ENCODE data around the gene POLR3C. TPM values are rescaled to one million over a fixed set of nuclear protein-coding genes. Genes with fewer than 3 reads are reported as not detected.

The POLR3C gene
- total and polyA plus RNA-seq, 2 of the 13 experiments (the other 11 are each of a cell fraction or from before 2014, with no cell fraction given): 15.5 to 24.3 TPM

DNA sequence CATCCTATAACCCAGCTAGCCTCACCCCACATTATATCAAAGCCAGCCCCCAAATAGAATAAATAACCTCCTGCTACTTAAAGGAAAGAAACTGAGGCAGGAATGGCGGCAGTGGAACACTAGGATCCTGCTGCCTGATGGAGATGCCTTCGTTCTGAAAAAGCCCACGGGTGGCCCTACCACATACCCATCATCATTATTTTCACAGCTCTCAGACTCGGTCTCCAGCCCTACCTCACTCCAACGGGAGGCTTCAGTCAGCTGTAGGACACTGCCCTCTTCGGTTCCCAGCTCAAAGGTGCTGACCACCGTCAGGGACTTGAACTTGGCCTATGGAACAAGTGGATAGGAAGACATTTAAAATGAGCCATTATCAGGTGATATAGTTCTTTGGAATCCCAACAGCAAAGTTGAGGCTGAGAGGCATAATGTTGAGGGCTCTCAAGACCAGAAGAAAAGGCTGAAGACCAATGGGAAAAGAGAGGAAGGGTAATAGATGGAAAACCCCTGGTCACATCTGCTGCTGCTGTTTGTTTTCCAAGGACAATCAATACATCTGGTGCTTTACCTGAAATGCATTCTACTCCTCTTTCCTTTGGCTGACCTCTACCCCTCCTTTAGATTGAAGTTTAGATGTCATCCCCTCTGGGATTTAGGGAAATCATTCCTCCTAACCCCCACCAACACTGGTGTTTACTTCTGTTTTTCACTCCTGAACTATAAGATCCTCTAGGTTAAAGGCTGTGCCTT, 69.5 kb downstream of the POLR3C start:
- in situ Hi-C loops (cut with HindIII; ENCODE audit: extremely low pct_ligation_motif_present, low pct_unique_long_range_greater_than_20kb): no loop called here
- intact Hi-C loops (cut with micrococcal nuclease; ENCODE audit: unreplicated experiment): loop anchor here (5.0 kb wide), 4 partner anchors 34 to 84 kb away; partner anchors contain the start of genes LIX1L, PIAS3 and RBM8A
- H3K9ac ChIP-seq (ENCODE audit: insufficient read depth, low read depth, low read length): no peak overlapping the region
- DNase-seq (ENCODE audit: low spot score) (no peak), FAIRE-seq (no peak), ATAC-seq (no peak)
- H2AFZ ChIP-seq (ENCODE audit: low read length): no peak overlapping the region
- 49% methylated on average over 7 of the region's 7 CpGs for WGBS (ENCODE audit: low lambda C conversion rate)
- H3K9me3 ChIP-seq (ENCODE audit: low read length): no peaks in the 10 kb centered on the region
- ChIA-PET CTCF (ENCODE audit: low intra/inter-chr PET ratio, low total read pairs) (interaction anchor here (3.3 kb wide), 1 partner anchor 16 kb away, joined by 93 read pairs; the partner anchor contains the start of gene ITGA10), POLR2A (interaction anchor here (1.9 to 2.9 kb wide), 3 partner anchors 15 to 71 kb away, joined by 11 to 29 read pairs (median 25); partner anchors contain the start of genes ANKRD34A, ITGA10, POLR3GL and RBM8A)
- H3K27me3 ChIP-seq (ENCODE audit: control insufficient read depth in 1 of 2, insufficient read depth in 2 of 2, low read length in 2 of 2): no peaks in the 10 kb centered on the region
- no peak overlapping the region for H3K4me3 ChIP-seq (replicated peaks in 1 of 3; ENCODE audit: insufficient read depth in 1 of 3, low read depth in 2 of 3, low read length in 3 of 3)
- H3K79me2 ChIP-seq (ENCODE audit: insufficient read depth, low read length): no peaks in the 10 kb centered on the region
- no TSS peak for BruUV-seq (replicated peaks)
- H3K36me3 ChIP-seq (replicated peaks in 1 of 2; ENCODE audit: control insufficient read depth in 1 of 2, insufficient read depth in 2 of 2, low read length in 2 of 2): no peaks in the 10 kb centered on the region
- H3K4me1 ChIP-seq (ENCODE audit: insufficient read depth, low read length): peaks cover 84% of the 10 kb centered on the region
- peak overlapping the region; percentile 14; the same call in 1 of the 2 replicates for H3K4me2 ChIP-seq (ENCODE audit: low read depth, low read length)
- H3K27ac ChIP-seq (ENCODE audit: extremely low read length, insufficient read depth, low read length): no peak overlapping the region
- no peaks in the 10 kb centered on the region for H4K20me1 ChIP-seq (ENCODE audit: insufficient read depth, low read length)
- TF ChIP-seq SKI (IDR thresholded peaks at IDR 0.05; ENCODE audit: partially characterized antibody) (peak; percentile 70), ONECUT2 (CRISPR knock-in tag; IDR thresholded peaks at IDR 0.05) (peak; percentile 73), CREM (IDR thresholded peaks at IDR 0.05) (no peak), CREM (CRISPR knock-in tag; IDR thresholded peaks at IDR 0.05) (no peak), ZSCAN21 (CRISPR knock-in tag; IDR thresholded peaks at IDR 0.05; ENCODE audit: borderline replicate concordance) (no peak), KAT8 (CRISPR knock-in tag; IDR thresholded peaks at IDR 0.05) (0 out of 2 replicates have a peak, but pooled peaks have one; percentile 20), ZBTB42 (CRISPR knock-in tag; IDR thresholded peaks at IDR 0.05) (0 out of 2 replicates have a peak, but pooled peaks have one; percentile 50), HDAC2 (CRISPR knock-in tag; IDR thresholded peaks at IDR 0.05) (no peak), NCOR1 (IDR thresholded peaks at IDR 0.05; ENCODE audit: borderline replicate concordance, low read length) (peak; percentile 33; the same call in 1 of the 2 replicates), FOXP1 (IDR thresholded peaks at IDR 0.05) (no peak), FOXP1 (CRISPR knock-in tag; IDR thresholded peaks at IDR 0.05) (no peak), BCL6 (CRISPR knock-in tag; IDR thresholded peaks at IDR 0.05) (peak; percentile 94), ZNF296 (CRISPR knock-in tag; conservative IDR thresholded peaks at IDR 0.05) (no peak), RARA (CRISPR knock-in tag; IDR thresholded peaks at IDR 0.05) (peak; percentile 59; the same call in 1 of the 2 replicates), MED1 (CRISPR knock-in tag; IDR thresholded peaks at IDR 0.05) (0 out of 2 replicates have a peak, but pooled peaks have one; percentile 15), MEIS1 (CRISPR knock-in tag; IDR thresholded peaks at IDR 0.05; ENCODE audit: borderline replicate concordance) (no peak)
- TF ChIP-seq, protein P1, sequence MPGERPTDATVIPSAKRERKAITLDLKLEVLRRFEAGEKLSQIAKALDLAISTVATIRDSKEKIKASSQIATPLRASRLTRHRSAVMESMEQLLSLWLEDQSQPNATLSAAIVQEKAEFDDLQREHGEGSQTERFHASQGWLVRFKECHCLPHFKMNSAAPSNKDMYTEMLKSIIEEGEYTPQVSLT (CRISPR knock-in tag; IDR thresholded peaks at IDR 0.05; ENCODE audit: borderline replicate concordance, low read depth): no peak
- TF ChIP-seq, protein P2, sequence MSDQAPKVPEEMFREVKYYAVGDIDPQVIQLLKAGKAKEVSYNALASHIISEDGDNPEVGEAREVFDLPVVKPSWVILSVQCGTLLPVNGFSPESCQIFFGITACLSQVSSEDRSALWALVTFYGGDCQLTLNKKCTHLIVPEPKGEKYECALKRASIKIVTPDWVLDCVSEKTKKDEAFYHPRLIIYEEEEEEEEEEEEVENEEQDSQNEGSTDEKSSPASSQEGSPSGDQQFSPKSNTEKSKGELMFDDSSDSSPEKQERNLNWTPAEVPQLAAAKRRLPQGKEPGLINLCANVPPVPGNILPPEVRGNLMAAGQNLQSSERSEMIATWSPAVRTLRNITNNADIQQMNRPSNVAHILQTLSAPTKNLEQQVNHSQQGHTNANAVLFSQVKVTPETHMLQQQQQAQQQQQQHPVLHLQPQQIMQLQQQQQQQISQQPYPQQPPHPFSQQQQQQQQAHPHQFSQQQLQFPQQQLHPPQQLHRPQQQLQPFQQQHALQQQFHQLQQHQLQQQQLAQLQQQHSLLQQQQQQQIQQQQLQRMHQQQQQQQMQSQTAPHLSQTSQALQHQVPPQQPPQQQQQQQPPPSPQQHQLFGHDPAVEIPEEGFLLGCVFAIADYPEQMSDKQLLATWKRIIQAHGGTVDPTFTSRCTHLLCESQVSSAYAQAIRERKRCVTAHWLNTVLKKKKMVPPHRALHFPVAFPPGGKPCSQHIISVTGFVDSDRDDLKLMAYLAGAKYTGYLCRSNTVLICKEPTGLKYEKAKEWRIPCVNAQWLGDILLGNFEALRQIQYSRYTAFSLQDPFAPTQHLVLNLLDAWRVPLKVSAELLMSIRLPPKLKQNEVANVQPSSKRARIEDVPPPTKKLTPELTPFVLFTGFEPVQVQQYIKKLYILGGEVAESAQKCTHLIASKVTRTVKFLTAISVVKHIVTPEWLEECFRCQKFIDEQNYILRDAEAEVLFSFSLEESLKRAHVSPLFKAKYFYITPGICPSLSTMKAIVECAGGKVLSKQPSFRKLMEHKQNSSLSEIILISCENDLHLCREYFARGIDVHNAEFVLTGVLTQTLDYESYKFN (CRISPR knock-in tag; conservative IDR thresholded peaks at IDR 0.05): peak; percentile 36; the same call in 1 of the 2 replicates
- TF ChIP-seq, protein P3, sequence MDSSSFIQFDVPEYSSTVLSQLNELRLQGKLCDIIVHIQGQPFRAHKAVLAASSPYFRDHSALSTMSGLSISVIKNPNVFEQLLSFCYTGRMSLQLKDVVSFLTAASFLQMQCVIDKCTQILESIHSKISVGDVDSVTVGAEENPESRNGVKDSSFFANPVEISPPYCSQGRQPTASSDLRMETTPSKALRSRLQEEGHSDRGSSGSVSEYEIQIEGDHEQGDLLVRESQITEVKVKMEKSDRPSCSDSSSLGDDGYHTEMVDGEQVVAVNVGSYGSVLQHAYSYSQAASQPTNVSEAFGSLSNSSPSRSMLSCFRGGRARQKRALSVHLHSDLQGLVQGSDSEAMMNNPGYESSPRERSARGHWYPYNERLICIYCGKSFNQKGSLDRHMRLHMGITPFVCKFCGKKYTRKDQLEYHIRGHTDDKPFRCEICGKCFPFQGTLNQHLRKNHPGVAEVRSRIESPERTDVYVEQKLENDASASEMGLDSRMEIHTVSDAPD (CRISPR knock-in tag; IDR thresholded peaks at IDR 0.05): no peak
